Adrenal gland (tissue), 12 donors: Measurements from ENCODE around the gene TSPAN9. TPM values are rescaled to one million over a fixed set of nuclear protein-coding genes. Genes with fewer than 3 reads are reported as not detected.

Source experiments
- DNase-seq, 7 donors: peaks; one replicate each; pipeline ENCODE4 v3.0.0-alpha.2; 2019 to 2020
- H3K27ac ChIP-seq, 5 donors: fragments of 200-600 bp; sonication (generic) in 4 of 5; 1 replicate in 3 of 5; 2 replicates in 2 of 5; pipeline versions ENCODE4 v1.5.1 to v1.8.0; 2016 to 2020; ENCODE audit warnings: mild to moderate bottlenecking in 1 of 5
- H3K27me3 ChIP-seq: fragments of 200-600 bp; 2 replicates; pipeline ENCODE4 v1.8.0; 2021
- H3K36me3 ChIP-seq, 2 donors: fragments of 200-600 bp; replicated peaks in 1 of 2; 1 replicate in 1 of 2; 2 replicates in 1 of 2; pipeline versions ENCODE4 v1.5.1 to v1.8.0; 2018 to 2022
- H3K4me1 ChIP-seq, 2 donors: fragments of 200-600 bp; replicated peaks in 1 of 2; 1 replicate in 1 of 2; 2 replicates in 1 of 2; pipeline versions ENCODE4 v1.5.1 to v1.8.0; 2018 to 2021
- H3K4me3 ChIP-seq, 4 donors: fragments of 200-600 bp; sonication (generic) in 3 of 4; one replicate each; pipeline ENCODE4 v1.5.1; 2016 to 2018
- H3K9me3 ChIP-seq, 3 donors: fragments of 200-600 bp; sonication (generic) in 1 of 3; replicated peaks in 1 of 3; 1 replicate in 2 of 3; 2 replicates in 1 of 3; pipeline versions ENCODE4 v1.5.1 to v1.8.0; 2016 to 2021
- POLR2A ChIP-seq, 2 donors: fragments of 450-650 bp; IDR thresholded peaks; one replicate each; pipeline ENCODE4 v1.6.1; 2017; ENCODE audit warnings: antibody characterized with exemption in 2 of 2, mild to moderate bottlenecking in 2 of 2, moderate library complexity in 1 of 2
- WGBS, 4 donors: extraction: QIAGEN DNeasy Blood & Tissue Kit in 2 of 4; methylation state at CpG; one replicate each; pipeline versions ENCODE4 v1.1.5 to v1.1.7; 2013 to 2017; 5-methylcytosine and 5-hydroxymethylcytosine counted together
- intact Hi-C, 2 donors: fragments of 100-400 bp; cut with DNase I; formaldehyde crosslinking; loops; one replicate each; pipeline versions ENCODE4 v1.14.1 to v1.15.0; 2022 to 2023
- polyA plus RNA-seq, 3 donors: library from polyadenylated mRNA; stranded (reverse); fragments of 200-250 nt in 2 of 3; fragments of 350-450 nt in 1 of 3; fragmentation: Illumina TruSeq in 1 of 3; extraction: RNeasy Lipid Tissue Mini Kit (QIAGEN cat#74804) in 1 of 3; gene quantifications; one replicate each; pipeline ENCODE4 v1.2.3, GENCODE V29; 2013 to 2014
- total RNA-seq, 9 donors: library from RNA; depleted of rRNA in 4 of 9; stranded (reverse); fragments of >200 nt in 4 of 9; fragments of 120-200 nt in 1 of 9; fragmentation: NEBNext Ultra II Directional in 1 of 9; extraction: Animal tissue kit (Norgen Biotek cat#: 25700) in 1 of 9; gene quantifications; one replicate each; pipeline versions ENCODE4 v1.1.0 to v1.2.4, GENCODE V29; 2013 to 2023
- TF ChIP-seq, protein P1 (sequence below), 6 experiments: fragments of 450-650 bp in 4 of 6; fragments of 200-600 bp in 2 of 6; sonication (generic) in 1 of 6; IDR thresholded peaks; 1 replicate in 5 of 6; 2 replicates in 1 of 6; pipeline versions ENCODE4 v1.5.1 to v1.8.0; 2016 to 2021; ENCODE audit warnings: antibody characterized with exemption in 6 of 6, mild to moderate bottlenecking in 2 of 6, moderate library complexity in 1 of 6
- donor health status: healthy with polysubstance abuse.
- donor health status: Bipolar disorder and iron deficiency.
- donor health status: DM: yes; HTN: yes; CAD: no.
- donor health status: DM: no; HTN: no; CAD: no.
- donor health status: DM: no; HTN: no; CAD: no.
- donor health status: DM: yes; HTN: yes; CAD: no.

Gene TSPAN9
- total and polyA plus RNA-seq, 12 donors = 12.4 to 31.4 (median 22.4) TPM

DNA sequence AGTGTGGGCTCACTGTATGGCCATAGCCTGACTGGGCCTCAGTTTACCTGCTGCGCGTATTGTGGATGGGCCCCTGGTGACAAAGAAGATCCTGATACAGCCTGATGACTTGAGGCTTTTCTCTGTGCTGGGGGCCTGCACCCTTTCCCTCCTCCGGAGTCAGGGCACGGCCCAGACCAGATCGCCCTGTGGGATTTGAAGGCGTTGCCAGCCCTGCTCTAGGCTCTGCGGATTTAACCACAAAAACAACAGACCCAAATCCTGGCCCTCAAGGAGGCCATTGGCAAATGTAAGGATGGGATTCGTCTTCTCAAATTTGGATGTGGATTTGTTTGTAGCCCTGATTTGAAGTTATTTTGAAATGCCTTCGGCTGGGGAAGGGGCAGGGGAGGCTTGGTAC lies 195.8 kb downstream of the TSPAN9 start:
- Histone ChIP-seq H3K27me3 (no peaks in the 10 kb centered on the region), H3K4me3 (no peak overlapping the region), H3K4me1 (no peaks in the 10 kb centered on the region), H3K9me3 (no peaks in the 10 kb centered on the region), H3K27ac (no peak overlapping the region), H3K36me3 (no peaks in the 10 kb centered on the region)
- DNase-seq = no peak
- 91 to 94% (median 93%) methylated on average over 9 of the region's 9 CpGs for WGBS, 4 donors
- intact Hi-C loops = no loop called here
- no peak for TF ChIP-seq POLR2A (IDR thresholded peaks at IDR 0.05)
- TF ChIP-seq, protein P1, sequence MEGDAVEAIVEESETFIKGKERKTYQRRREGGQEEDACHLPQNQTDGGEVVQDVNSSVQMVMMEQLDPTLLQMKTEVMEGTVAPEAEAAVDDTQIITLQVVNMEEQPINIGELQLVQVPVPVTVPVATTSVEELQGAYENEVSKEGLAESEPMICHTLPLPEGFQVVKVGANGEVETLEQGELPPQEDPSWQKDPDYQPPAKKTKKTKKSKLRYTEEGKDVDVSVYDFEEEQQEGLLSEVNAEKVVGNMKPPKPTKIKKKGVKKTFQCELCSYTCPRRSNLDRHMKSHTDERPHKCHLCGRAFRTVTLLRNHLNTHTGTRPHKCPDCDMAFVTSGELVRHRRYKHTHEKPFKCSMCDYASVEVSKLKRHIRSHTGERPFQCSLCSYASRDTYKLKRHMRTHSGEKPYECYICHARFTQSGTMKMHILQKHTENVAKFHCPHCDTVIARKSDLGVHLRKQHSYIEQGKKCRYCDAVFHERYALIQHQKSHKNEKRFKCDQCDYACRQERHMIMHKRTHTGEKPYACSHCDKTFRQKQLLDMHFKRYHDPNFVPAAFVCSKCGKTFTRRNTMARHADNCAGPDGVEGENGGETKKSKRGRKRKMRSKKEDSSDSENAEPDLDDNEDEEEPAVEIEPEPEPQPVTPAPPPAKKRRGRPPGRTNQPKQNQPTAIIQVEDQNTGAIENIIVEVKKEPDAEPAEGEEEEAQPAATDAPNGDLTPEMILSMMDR (IDR thresholded peaks at IDR 0.05) = no peak

DNA sequence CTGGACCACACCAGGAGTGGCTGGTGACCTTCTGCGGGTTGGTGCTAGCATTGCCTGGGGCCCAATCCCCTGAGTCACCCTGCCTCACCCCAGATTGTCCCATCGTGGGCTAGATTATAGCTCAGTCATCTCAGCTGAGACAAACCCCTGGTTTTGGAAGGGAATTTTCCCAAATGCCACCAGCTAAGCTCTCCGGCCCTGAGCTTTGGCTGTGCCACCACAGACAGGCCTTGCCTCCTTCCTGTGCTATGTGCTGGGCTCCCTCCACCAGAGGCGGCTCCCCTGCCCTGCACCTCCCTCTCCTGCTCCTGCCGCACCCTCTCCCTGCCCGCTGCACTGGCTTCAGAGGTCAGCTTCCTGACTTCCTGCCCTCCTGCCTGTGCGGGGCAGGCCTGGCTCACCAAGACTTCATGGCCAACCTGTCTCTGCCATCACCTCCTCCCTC lies 196.3 kb downstream of the TSPAN9 start:
- intact Hi-C loops = no loop called here
- DNase-seq = no peak
- 72 to 83% (median 75%) methylated on average over 4 to 7 of the region's 7 CpGs for whole genome bisulfite sequencing, 4 donors
- Histone ChIP-seq H3K27ac (no peak overlapping the region), H3K9me3 (no peaks in the 10 kb centered on the region), H3K4me1 (no peaks in the 10 kb centered on the region), H3K4me3 (no peak overlapping the region), H3K27me3 (no peaks in the 10 kb centered on the region), H3K36me3 (no peaks in the 10 kb centered on the region)
- TF ChIP-seq, protein P1 (IDR thresholded peaks at IDR 0.05) = no peak
- TF ChIP-seq POLR2A (IDR thresholded peaks at IDR 0.05) = no peak

DNA sequence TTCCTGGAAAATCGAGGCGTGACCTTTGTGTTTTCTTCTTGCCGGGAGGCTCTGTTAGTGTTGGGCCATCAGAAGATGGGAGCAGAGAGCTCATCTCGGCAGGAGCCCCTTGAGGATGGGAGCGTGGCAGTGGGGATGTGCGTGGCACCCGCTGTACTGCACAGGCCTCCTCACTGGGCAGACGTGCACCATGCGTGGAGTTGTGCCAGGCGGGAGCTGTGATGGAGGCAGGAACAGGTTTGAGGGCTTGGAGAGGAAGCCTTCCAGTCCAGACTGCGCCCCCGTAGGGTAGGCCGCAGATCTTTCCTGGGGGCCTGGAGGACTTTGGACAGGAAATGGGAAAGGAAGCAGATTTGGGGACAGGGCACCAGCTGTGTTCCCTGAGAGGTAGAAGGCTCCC lies 197.5 kb downstream of the TSPAN9 start:
- DNase-seq = no peak
- WGBS, 4 donors = 66 to 79% (median 75%) methylated on average over 13 of the region's 13 CpGs
- H3K36me3 ChIP-seq = no peaks in the 10 kb centered on the region
- no peaks in the 10 kb centered on the region for H3K9me3 ChIP-seq
- no peak overlapping the region for H3K4me3 ChIP-seq
- no peaks in the 10 kb centered on the region for H3K27me3 ChIP-seq
- H3K27ac ChIP-seq = no peak overlapping the region
- no peak for TF ChIP-seq POLR2A (IDR thresholded peaks at IDR 0.05)
- TF ChIP-seq, protein P1 (IDR thresholded peaks at IDR 0.05) = no peak
- intact Hi-C loops = loop anchor here (1.0 to 5.0 kb wide), 5 partner anchors 67 to 207 kb away; no protein-coding TSS in a partner anchor
- H3K4me1 ChIP-seq = no peaks in the 10 kb centered on the region

DNA sequence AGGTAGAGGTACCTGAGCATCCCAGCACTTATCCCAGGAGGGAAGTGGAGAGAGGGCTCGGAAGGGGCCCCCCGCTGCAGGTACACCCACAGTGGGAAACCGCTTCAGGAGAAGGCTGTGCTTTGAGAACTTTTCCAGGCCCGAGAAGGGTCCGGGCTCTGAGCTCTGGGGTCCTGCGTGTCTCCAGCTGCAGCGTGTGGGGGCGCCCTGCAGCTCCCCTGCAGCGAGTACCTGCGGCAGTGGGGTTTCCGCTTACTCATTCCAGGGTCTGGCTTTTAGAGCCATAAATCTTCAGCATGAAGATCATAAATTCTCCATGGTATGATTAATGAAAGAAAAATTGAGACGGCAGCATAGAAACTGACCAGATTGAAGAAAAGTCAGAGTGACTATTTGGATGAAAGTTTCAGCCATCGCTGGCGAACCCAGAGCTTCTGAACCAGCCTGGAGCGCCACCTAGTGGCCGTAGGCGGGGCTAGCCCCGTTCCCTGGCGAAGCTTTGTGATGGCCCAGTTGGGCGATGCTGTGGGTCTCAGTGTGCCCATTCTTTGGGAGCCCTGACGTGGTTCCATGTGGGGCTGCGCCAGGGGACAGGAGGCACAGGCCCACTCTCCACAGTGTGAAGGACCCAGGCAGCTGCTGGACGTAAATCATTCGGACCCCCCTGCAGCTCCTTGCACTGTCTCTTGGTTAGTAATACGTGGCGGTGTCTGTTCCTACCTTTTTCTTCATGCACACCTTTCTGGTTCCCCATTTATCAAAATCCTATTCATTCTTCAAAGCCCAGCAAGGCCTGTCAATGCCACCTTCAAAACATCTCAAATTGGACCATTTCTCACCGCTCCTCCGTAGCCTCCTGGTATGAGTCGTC lies 198.2 kb downstream of the TSPAN9 start:
- TF ChIP-seq, protein P1 (IDR thresholded peaks at IDR 0.05) = peak; percentile 88 to 98 (median 94)
- no peak for TF ChIP-seq POLR2A (IDR thresholded peaks at IDR 0.05)
- Histone ChIP-seq H3K36me3 (no peaks in the 10 kb centered on the region), H3K27me3 (no peaks in the 10 kb centered on the region), H3K9me3 (no peaks in the 10 kb centered on the region), H3K27ac (no peak overlapping the region), H3K4me1 (no peaks in the 10 kb centered on the region), H3K4me3 (no peak overlapping the region)
- 49 to 53% (median 49%) methylated on average over 26 to 29 of the region's 29 CpGs for WGBS, 4 donors
- DNase-seq = peak; percentile 51 to 90 (median 77)
- intact Hi-C loops = loop anchor here (1.0 to 5.0 kb wide), 5 partner anchors 68 to 208 kb away; no protein-coding TSS in a partner anchor
